ENCODE measurements around the gene HYAL4. TPM values are rescaled to one million over a fixed set of nuclear protein-coding genes. Genes with fewer than 3 reads are reported as not detected.

Gene HYAL4
- total RNA-seq, 2 experiments from 2014 or later: not detected

GRCh38 chr7:123862775-123863174 is 17.8 kb downstream of the HYAL4 start:
- H3K9me3 Mint-ChIP-seq: no peaks in the 10 kb centered on the region
- H3K36me3 Mint-ChIP-seq: no peaks in the 10 kb centered on the region
- peaks cover 13% of the 10 kb centered on the region for H3K27me3 Mint-ChIP-seq
- H3K4me1 Mint-ChIP-seq: no peaks in the 10 kb centered on the region
- ATAC-seq (ENCODE audit: low read depth): no peak
- DNase-seq: no peak
- H3K4me3 Mint-ChIP-seq: no peak overlapping the region
- no peak overlapping the region for H3K27ac Mint-ChIP-seq
- POLR2A ChIA-PET: no interaction called here

DNA sequence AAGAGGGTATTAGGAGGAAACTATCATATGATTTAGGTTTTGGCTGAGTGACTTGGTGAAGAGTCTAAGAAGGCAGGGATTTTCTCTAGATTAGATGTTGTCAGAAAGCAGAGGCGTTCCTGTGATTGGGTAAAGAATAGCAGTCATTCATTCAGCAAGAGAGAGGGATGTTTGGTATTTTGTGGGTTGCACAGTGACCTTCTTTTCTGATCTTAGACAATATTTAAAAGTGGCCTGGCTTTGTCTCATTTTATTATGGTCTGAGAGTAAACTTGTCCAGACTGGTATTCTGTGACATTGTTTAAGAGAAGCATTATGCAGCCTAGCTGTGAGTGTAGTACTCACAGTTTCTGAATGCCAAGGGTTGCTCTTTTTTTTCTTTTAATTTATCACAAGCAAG is 18.5 kb downstream of the HYAL4 start:
- no peaks in the 10 kb centered on the region for H3K9me3 Mint-ChIP-seq
- H3K4me3 Mint-ChIP-seq: no peak overlapping the region
- H3K27ac Mint-ChIP-seq: no peak overlapping the region
- ATAC-seq (ENCODE audit: low read depth) (no peak), DNase-seq (no peak)
- H3K4me1 Mint-ChIP-seq: no peaks in the 10 kb centered on the region
- POLR2A ChIA-PET: no interaction called here
- H3K27me3 Mint-ChIP-seq: peaks cover 13% of the 10 kb centered on the region
- no peaks in the 10 kb centered on the region for H3K36me3 Mint-ChIP-seq

- POLR2A ChIA-PET: no interaction called here
- DNase-seq (no peak), ATAC-seq (ENCODE audit: low read depth) (no peak)
- Mint-ChIP-seq H3K27ac (no peak overlapping the region), H3K27me3 (peaks cover 11% of the 10 kb centered on the region), H3K4me3 (no peak overlapping the region), H3K9me3 (no peaks in the 10 kb centered on the region), H3K36me3 (no peaks in the 10 kb centered on the region), H3K4me1 (no peaks in the 10 kb centered on the region)
These were observed 19.0 kb downstream of the HYAL4 start for GRCh38 chr7:123864012-123864411.

- no peaks in the 10 kb centered on the region for H3K9me3 Mint-ChIP-seq
- no peaks in the 10 kb centered on the region for H3K36me3 Mint-ChIP-seq
- POLR2A ChIA-PET: no interaction called here
- no peak overlapping the region for H3K27ac Mint-ChIP-seq
- peaks cover 11% of the 10 kb centered on the region for H3K27me3 Mint-ChIP-seq
- no peaks in the 10 kb centered on the region for H3K4me1 Mint-ChIP-seq
- no peak for DNase-seq
- no peak for ATAC-seq (ENCODE audit: low read depth)
- no peak overlapping the region for H3K4me3 Mint-ChIP-seq
These were observed 19.5 kb downstream of the HYAL4 start for GRCh38 chr7:123864436-123864835.

- Mint-ChIP-seq H3K27me3 (peaks cover 8% of the 10 kb centered on the region), H3K9me3 (no peaks in the 10 kb centered on the region), H3K4me1 (no peaks in the 10 kb centered on the region), H3K4me3 (no peak overlapping the region), H3K36me3 (no peaks in the 10 kb centered on the region), H3K27ac (no peak overlapping the region)
- ATAC-seq (ENCODE audit: low read depth): no peak
- DNase-seq: no peak
- POLR2A ChIA-PET: no interaction called here
These were observed 20.0 kb downstream of the HYAL4 start for GRCh38 chr7:123864966-123865365.

DNA sequence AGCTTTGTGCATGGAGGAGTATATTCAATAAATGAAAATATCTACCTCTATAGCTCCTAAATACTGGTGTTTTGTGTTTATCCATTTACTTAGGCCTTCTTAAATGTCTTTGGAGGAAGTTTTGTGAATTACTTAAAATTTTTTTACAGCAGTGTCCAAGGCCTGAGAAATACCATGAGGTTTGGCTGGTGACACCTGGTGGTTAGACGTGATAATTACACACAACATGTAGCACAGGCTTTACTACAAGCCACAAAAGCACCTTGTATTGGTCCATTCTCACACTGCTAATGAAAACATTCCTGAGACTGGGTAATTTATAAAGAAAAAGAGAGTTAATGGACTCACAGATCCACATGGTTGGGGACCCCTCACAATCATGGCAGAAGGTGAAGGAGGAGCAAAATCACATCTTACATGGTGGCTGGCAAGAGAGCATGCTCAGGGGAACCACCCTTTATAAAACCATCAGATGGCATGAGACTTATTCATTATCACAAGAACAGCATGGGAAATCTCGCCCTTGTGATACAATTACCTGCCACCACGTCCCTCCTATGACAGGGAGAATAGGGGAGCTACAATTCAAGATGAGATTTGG is 20.6 kb downstream of the HYAL4 start:
- no peaks in the 10 kb centered on the region for H3K9me3 Mint-ChIP-seq
- H3K4me3 Mint-ChIP-seq: no peak overlapping the region
- POLR2A ChIA-PET: no interaction called here
- no peaks in the 10 kb centered on the region for H3K36me3 Mint-ChIP-seq
- ATAC-seq (ENCODE audit: low read depth) (peak; percentile 50), DNase-seq (no peak)
- no peak overlapping the region for H3K27ac Mint-ChIP-seq
- H3K4me1 Mint-ChIP-seq: no peaks in the 10 kb centered on the region
- peaks cover 8% of the 10 kb centered on the region for H3K27me3 Mint-ChIP-seq

GRCh38 chr7:123867225-123867624 is 22.3 kb downstream of the HYAL4 start:
- no peak overlapping the region for H3K27ac Mint-ChIP-seq
- no peaks in the 10 kb centered on the region for H3K4me1 Mint-ChIP-seq
- no peaks in the 10 kb centered on the region for H3K9me3 Mint-ChIP-seq
- DNase-seq (no peak), ATAC-seq (ENCODE audit: low read depth) (no peak)
- POLR2A ChIA-PET: no interaction called here
- H3K27me3 Mint-ChIP-seq: peaks cover 6% of the 10 kb centered on the region
- H3K4me3 Mint-ChIP-seq: no peak overlapping the region
- no peaks in the 10 kb centered on the region for H3K36me3 Mint-ChIP-seq

DNA sequence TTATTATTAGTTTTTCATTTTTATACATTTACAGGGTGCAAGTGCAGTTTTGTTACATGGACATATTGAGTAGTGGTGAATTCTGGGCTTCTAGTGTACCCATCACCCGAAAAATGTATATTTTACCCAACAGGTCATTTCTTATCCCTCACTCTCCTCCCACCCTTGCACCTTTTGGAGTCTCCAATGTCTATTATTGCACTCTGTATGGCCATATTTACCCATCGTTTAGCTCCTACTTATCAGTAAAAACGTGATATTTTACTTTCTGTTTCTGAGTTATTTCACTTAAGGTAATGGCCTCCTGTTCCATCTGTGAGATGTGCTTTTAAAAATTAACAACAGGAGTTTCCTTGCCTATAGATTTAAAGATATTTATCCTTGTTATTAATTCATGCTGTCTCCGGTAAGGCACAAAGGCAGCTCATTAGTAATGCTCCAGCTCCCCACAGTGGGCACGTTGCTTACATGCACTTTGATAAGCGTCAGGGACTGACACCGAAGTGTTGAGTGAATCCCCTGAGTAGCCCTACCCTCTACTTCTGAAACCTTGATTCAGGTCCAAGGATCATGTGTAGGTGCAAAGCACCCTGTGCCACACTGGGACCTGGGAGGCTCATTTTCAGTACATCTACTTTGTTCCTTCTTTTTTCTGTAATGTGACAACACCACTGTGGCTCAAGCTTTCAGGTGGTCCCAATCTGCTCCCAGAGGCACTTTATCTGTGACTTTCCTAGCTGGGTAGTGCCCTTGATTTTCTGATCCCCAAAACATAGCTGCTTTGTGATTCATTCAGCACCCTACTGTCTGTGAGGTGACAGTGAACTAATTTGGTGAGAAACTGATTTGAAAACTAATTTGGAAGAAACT is 27.3 kb downstream of the HYAL4 start:
- H3K36me3 Mint-ChIP-seq: no peaks in the 10 kb centered on the region
- H3K27ac Mint-ChIP-seq: no peak overlapping the region
- H3K4me3 Mint-ChIP-seq: no peak overlapping the region
- H3K27me3 Mint-ChIP-seq: peaks cover 3% of the 10 kb centered on the region
- ATAC-seq (ENCODE audit: low read depth): peak; percentile 58
- no peaks in the 10 kb centered on the region for H3K4me1 Mint-ChIP-seq
- no peaks in the 10 kb centered on the region for H3K9me3 Mint-ChIP-seq
- POLR2A ChIA-PET: no interaction called here
- DNase-seq: no peak

DNA sequence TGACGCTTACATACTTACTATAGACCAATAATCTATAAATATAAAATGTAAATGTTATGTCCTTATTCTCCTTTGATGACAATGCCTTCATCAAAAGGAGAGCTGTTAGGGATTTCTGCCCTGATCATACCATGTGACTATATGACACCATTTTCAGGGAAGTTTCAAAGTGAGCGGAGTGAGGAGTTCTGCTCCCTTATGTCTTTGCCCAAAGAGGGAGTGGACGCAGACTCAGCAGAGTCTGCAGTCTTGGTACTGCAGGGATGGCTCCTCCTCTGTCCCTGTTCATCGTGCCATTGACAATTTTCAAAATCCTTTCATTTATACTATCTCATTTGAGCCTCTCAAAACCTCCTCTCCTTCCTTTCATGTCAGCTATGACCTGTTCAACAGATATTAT is 27.9 kb downstream of the HYAL4 start:
- POLR2A ChIA-PET: no interaction called here
- no peaks in the 10 kb centered on the region for H3K36me3 Mint-ChIP-seq
- no peaks in the 10 kb centered on the region for H3K4me1 Mint-ChIP-seq
- ATAC-seq (ENCODE audit: low read depth): no peak
- no peak for DNase-seq
- no peaks in the 10 kb centered on the region for H3K9me3 Mint-ChIP-seq
- no peak overlapping the region for H3K27ac Mint-ChIP-seq
- H3K27me3 Mint-ChIP-seq: peaks cover 3% of the 10 kb centered on the region
- no peak overlapping the region for H3K4me3 Mint-ChIP-seq

- Mint-ChIP-seq H3K27ac (no peak overlapping the region), H3K9me3 (no peaks in the 10 kb centered on the region), H3K27me3 (peaks cover 6% of the 10 kb centered on the region), H3K4me1 (no peaks in the 10 kb centered on the region), H3K4me3 (no peak overlapping the region), H3K36me3 (no peaks in the 10 kb centered on the region)
- DNase-seq: no peak
- no peak for ATAC-seq (ENCODE audit: low read depth)
- POLR2A ChIA-PET: no interaction called here
These were observed 31.7 kb downstream of the HYAL4 start for GRCh38 chr7:123876557-123877256.

- Mint-ChIP-seq H3K4me1 (no peaks in the 10 kb centered on the region), H3K27me3 (peaks cover 11% of the 10 kb centered on the region), H3K27ac (no peak overlapping the region), H3K4me3 (no peak overlapping the region), H3K36me3 (no peaks in the 10 kb centered on the region), H3K9me3 (no peaks in the 10 kb centered on the region)
- DNase-seq: no peak
- POLR2A ChIA-PET: no interaction called here
- ATAC-seq (ENCODE audit: low read depth): no peak
These were observed 34.7 kb downstream of the HYAL4 start for GRCh38 chr7:123879628-123880027.

GRCh38 chr7:123881300-123881699 is 36.3 kb downstream of the HYAL4 start:
- no peak for DNase-seq
- no peaks in the 10 kb centered on the region for H3K4me1 Mint-ChIP-seq
- no peaks in the 10 kb centered on the region for H3K9me3 Mint-ChIP-seq
- no peak for ATAC-seq (ENCODE audit: low read depth)
- H3K36me3 Mint-ChIP-seq: no peaks in the 10 kb centered on the region
- no peak overlapping the region for H3K4me3 Mint-ChIP-seq
- POLR2A ChIA-PET: no interaction called here
- H3K27ac Mint-ChIP-seq: no peak overlapping the region
- H3K27me3 Mint-ChIP-seq: peaks cover 19% of the 10 kb centered on the region

GRCh38 chr7:123883154-123883553 is 38.2 kb downstream of the HYAL4 start:
- Mint-ChIP-seq H3K4me3 (no peak overlapping the region), H3K27me3 (peaks cover 24% of the 10 kb centered on the region), H3K4me1 (no peaks in the 10 kb centered on the region), H3K36me3 (no peaks in the 10 kb centered on the region), H3K27ac (no peak overlapping the region), H3K9me3 (no peaks in the 10 kb centered on the region)
- DNase-seq: no peak
- ATAC-seq (ENCODE audit: low read depth): no peak
- POLR2A ChIA-PET: no interaction called here

DNA sequence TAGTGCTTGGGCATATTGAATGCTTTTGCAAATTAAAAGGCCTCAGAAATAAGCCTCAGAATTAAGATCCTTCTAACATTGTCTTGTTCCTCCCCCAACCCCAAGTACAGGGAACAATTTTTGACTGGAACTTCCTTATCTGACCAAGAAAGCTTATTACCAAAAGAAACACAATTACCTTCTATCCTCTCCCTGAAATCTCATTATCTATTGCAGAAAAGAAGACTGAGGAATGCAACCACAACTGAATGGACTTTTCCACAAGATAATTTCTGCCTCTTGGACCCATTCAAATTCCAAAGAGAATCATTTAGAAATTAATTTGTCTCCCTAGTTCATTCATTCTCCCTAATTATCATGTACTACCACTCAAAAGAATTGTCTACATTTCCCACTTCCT is 43.2 kb downstream of the HYAL4 start:
- H3K4me3 Mint-ChIP-seq: no peak overlapping the region
- DNase-seq (no peak), ATAC-seq (ENCODE audit: low read depth) (no peak)
- peaks cover 22% of the 10 kb centered on the region for H3K27me3 Mint-ChIP-seq
- H3K4me1 Mint-ChIP-seq: no peaks in the 10 kb centered on the region
- no peak overlapping the region for H3K27ac Mint-ChIP-seq
- H3K36me3 Mint-ChIP-seq: no peaks in the 10 kb centered on the region
- POLR2A ChIA-PET: no interaction called here
- H3K9me3 Mint-ChIP-seq: no peaks in the 10 kb centered on the region
